GM19395 (cell line): ENCODE data around the gene BRICD5.

Experiments used
- ATAC-seq: cut with Tn5 transposase; IDR thresholded peaks from one replicate; pipeline ENCODE4 v1.9.1; 2021; ENCODE audit warnings: mild to moderate bottlenecking, moderate library complexity; ENCODE audit not compliant: unreplicated experiment

The BRICD5 gene

DNA sequence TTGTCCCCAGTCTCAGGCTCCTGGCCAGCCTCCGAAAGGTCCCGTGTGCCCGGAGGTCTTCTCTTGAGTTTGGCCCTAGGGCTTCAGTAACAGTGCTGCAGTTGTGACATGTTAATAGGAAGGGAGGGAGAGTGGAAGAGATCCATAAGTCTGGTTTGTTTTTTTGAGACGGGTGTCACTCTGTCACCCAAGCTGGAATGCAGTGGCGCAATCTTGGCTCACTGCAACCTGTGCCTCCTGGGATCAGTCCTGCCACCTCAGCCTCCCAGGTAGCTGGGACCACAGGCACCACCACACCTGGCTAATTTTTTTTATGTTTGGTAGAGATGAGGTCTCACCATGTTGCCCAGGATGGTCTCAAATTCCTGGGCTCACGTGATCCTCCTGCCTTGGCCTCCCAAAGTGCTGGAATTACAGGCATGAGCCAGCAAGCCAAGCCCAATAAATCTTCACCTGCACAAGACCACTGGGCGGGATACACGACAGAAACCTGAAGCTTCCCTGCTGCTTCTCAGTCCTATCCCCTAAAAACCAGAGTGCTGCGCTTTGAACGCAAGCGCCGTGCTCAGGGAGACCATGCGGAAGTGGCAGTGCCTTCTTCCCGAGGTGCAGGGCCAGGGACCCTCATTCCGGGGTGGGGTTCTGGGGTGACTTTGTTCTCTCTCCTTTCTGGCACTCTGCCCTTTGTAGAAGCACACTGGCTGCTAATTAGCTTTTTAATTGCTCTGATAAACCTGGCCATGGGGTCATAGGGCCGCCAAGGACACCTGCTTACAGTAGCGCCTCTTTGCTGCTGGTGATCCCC lies 44.2 kb downstream of the BRICD5 start:
- ATAC-seq = no peak

DNA sequence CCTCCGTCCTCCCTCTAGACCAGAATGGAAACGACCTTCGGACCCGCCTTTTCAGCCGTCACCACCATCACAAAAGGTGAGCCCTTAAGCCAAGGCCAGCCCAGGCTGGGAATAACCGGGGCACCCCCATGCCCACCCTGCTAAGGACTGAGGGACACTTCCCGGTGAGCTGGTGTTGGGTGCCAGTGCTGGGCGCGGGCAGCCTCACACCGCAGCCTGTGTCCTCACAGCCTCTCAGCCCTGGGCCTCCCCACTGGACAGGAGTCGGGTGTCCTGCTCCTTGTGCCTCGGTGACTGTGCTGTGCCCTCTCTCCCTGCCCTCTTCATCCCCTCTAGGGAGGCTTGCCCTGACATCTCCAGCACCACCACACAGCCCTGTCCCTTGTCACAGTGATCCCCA lies 44.8 kb downstream of the BRICD5 start:
- ATAC-seq = no peak

DNA sequence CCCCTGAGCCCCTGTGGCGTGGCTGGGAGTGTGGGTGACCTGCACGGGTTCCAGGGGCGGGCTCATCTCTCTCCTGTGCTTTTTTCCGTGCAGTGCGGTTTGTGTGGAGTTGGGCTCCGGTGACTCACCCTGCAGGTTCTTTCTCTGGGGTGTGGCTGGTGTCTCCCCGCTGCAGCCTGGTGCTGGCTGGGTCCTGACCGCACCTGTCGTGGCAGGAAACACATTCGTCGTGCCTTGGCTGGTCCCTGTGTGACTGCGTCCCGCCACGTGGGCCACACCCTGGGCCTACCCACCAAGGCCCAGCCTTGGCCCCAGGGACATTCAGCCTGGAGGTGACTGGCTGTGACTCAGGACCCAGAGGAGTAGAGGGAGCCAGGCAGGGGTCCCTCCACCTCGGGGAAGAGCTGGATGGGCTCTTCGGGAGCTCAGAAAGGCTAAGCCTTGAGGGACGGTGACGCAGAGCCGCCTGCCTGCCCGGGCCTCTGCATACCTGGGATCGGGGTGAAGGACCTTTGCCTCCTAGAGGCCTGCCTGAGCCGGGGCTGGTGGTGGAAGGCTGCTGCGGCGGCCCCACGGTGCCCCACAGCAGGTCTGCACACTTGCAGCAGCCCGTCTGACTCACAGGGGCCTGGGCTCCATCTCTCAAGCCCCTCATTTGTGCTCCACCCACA lies 47.3 kb downstream of the BRICD5 start:
- no peak for ATAC-seq

GRCh38 chr16:2162676-2163118 lies 48.0 kb downstream of the BRICD5 start:
- ATAC-seq = no peak

- no peak for ATAC-seq
Observed at GRCh38 chr16:2161911-2162310, 48.8 kb downstream of the BRICD5 start.

- no peak for ATAC-seq
Observed at GRCh38 chr16:2160915-2161551, 49.6 kb downstream of the BRICD5 start.
